ENCODE data around the gene PLEKHA7. TPM values are rescaled to one million over a fixed set of nuclear protein-coding genes. Genes with fewer than 3 reads are reported as not detected.

The PLEKHA7 gene
- total and polyA plus RNA-seq, 2 of the 8 experiments (the other 6 are each of a cell fraction or from before 2014, with no cell fraction given): 11.4 to 25.6 TPM

DNA sequence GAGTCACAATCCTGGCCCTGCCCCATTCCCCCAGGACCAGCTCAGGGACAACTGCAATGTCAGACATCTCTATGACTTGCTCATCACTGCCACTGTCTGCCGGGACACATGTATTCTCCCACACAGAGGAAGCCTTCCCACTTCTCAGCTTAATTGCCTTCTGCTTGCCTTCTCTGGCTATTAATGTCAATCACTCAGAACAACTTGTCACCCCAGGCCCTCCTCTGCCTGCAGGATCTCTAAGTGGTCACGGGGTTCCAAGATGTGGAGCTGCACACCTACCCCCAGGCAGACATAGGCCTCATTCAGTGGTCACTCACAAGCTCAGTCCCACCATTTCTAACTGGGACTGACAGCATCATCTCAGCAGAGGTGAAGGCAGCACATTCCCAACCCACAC, 15.1 kb downstream of the PLEKHA7 start (continued):
- TF ChIP-seq POLR2AphosphoS5 (IDR thresholded peaks at IDR 0.05; ENCODE audit: low read depth, low read length) (no peak), MAFK (IDR thresholded peaks at IDR 0.05; ENCODE audit: low read depth, low read length) (no peak), SP2 (IDR thresholded peaks at IDR 0.05; ENCODE audit: low read length) (no peak), BCL11A (IDR thresholded peaks at IDR 0.05; ENCODE audit: low read depth in 2 of 2, low read length in 2 of 2) (no peak), KDM5A (IDR thresholded peaks at IDR 0.05; ENCODE audit: low read length) (no peak)
- TF ChIP-seq, protein P1, sequence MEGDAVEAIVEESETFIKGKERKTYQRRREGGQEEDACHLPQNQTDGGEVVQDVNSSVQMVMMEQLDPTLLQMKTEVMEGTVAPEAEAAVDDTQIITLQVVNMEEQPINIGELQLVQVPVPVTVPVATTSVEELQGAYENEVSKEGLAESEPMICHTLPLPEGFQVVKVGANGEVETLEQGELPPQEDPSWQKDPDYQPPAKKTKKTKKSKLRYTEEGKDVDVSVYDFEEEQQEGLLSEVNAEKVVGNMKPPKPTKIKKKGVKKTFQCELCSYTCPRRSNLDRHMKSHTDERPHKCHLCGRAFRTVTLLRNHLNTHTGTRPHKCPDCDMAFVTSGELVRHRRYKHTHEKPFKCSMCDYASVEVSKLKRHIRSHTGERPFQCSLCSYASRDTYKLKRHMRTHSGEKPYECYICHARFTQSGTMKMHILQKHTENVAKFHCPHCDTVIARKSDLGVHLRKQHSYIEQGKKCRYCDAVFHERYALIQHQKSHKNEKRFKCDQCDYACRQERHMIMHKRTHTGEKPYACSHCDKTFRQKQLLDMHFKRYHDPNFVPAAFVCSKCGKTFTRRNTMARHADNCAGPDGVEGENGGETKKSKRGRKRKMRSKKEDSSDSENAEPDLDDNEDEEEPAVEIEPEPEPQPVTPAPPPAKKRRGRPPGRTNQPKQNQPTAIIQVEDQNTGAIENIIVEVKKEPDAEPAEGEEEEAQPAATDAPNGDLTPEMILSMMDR (IDR thresholded peaks at IDR 0.05; ENCODE audit: control extremely low read depth in 1 of 3, insufficient read depth in 1 of 3, low read depth in 1 of 3, low read length in 3 of 3): no peak
